K562 (cell line): ENCODE measurements around the gene EPHB4. TPM values are rescaled to one million over a fixed set of nuclear protein-coding genes. Genes with fewer than 3 reads are reported as not detected.

ENCODE experiments used
- ATAC-seq: fragments of 200-7000 bp; cut with Tn5 transposase; 3 replicates; pipeline ENCODE4 v1.9.1; 2020; ENCODE audit warnings: moderate library complexity
- BruUV-seq: library from RNA; stranded (reverse); fragments of 400-500 nt; replicated peaks from 2 replicates; lab custom pipeline; 2021; lab: Mats Ljungman, UMichigan
- CTCF ChIA-PET: fragments of 300-600 bp; formaldehyde crosslinking; extraction: SDS; loops from one replicate; lab custom pipeline; 2021; ENCODE audit warnings: low intra/inter-chr PET ratio; lab: Yijun Ruan, JAX
- POLR2A ChIA-PET: fragments of 300-600, 350-650 bp; sonication (Branson Sonifier 250); formaldehyde crosslinking; extraction: SDS; loops from one replicate; lab custom pipeline; 2021; ENCODE audit warnings: antibody characterized with exemption, inconsistent platforms; lab: Yijun Ruan, JAX
- DNase-seq, 4 experiments: peaks; one replicate each; pipeline versions ENCODE4 v3.0.0 to v3.0.0-alpha.2; 2011 to 2018; ENCODE audit warnings: low spot score in 3 of 4, mixed read lengths in 3 of 4; ENCODE audit errors: extremely low read depth in 1 of 4
- FAIRE-seq: peaks from 2 replicates; lab custom pipeline; 2011; peaks lifted over from hg19 to GRCh38; lab: Jason Lieb, UNC
- H2AFZ ChIP-seq: 2 replicates; pipeline ENCODE4 v1.6.0; 2011; ENCODE audit warnings: low read depth, low read length, control low read depth, inconsistent platforms
- H3K27ac ChIP-seq: fragments of 200-600 bp; 3 replicates; pipeline ENCODE4 v1.8.0; 2011; ENCODE audit warnings: low read depth, mild to moderate bottlenecking, control low read depth, inconsistent platforms, low read length, moderate library complexity, mixed read lengths; ENCODE audit errors: extremely low read depth
- H3K27me3 ChIP-seq, 2 experiments: fragments of 300-600 bp in 1 of 2; 2 replicates in 1 of 2; 3 replicates in 1 of 2; pipeline versions ENCODE4 v1.6.0 to v1.8.0; 2011; ENCODE audit warnings: inconsistent platforms in 2 of 2, low read length in 2 of 2, mild to moderate bottlenecking in 1 of 2, mixed read lengths in 1 of 2, moderate library complexity in 1 of 2; ENCODE audit not compliant: control insufficient read depth in 2 of 2, insufficient read depth in 2 of 2
- H3K36me3 ChIP-seq: fragments of 300-600 bp; 3 replicates; pipeline ENCODE4 v1.8.0; 2011; ENCODE audit warnings: mild to moderate bottlenecking, low read length, inconsistent platforms; ENCODE audit not compliant: control insufficient read depth, insufficient read depth
- H3K4me1 ChIP-seq, 2 experiments: fragments of 200-600 bp in 1 of 2; replicated peaks in 1 of 2; 2 replicates in 1 of 2; 3 replicates in 1 of 2; pipeline versions ENCODE4 v1.5.1 to v1.8.0; 2011; ENCODE audit warnings: inconsistent platforms in 2 of 2, low read length in 2 of 2, mild to moderate bottlenecking in 1 of 2, mixed read lengths in 1 of 2, moderate library complexity in 1 of 2; ENCODE audit not compliant: control insufficient read depth in 2 of 2, insufficient read depth in 2 of 2
- H3K4me2 ChIP-seq: 2 replicates; pipeline ENCODE4 v1.6.1; 2011; ENCODE audit warnings: low read length, control low read depth, inconsistent platforms, mixed read lengths; ENCODE audit not compliant: insufficient read depth
- H3K4me3 ChIP-seq: fragments of 200-600 bp; sonication (generic), shearing (Covaris generic); 2 replicates; pipeline ENCODE4 v1.5.1; 2016; ENCODE audit warnings: control low read depth, inconsistent platforms
- H3K79me2 ChIP-seq: fragments of 200-600 bp; 3 replicates; pipeline ENCODE4 v1.8.0; 2011; ENCODE audit warnings: low read length, inconsistent platforms; ENCODE audit not compliant: control insufficient read depth, insufficient read depth
- H3K9ac ChIP-seq, 2 experiments: 2 replicates each; pipeline versions ENCODE4 v1.6.0 to v1.6.1; 2011; ENCODE audit warnings: low read depth in 2 of 2, low read length in 2 of 2, control low read depth in 1 of 2, inconsistent platforms in 1 of 2, mild to moderate bottlenecking in 1 of 2, mixed read lengths in 1 of 2; ENCODE audit not compliant: insufficient read depth in 1 of 2
- H3K9me1 ChIP-seq: one replicate; pipeline ENCODE4 v1.6.0; 2011; ENCODE audit warnings: inconsistent platforms, mild to moderate bottlenecking, low read length, moderate library complexity; ENCODE audit not compliant: control insufficient read depth, insufficient read depth
- H3K9me3 ChIP-seq: replicated peaks from 2 replicates; pipeline ENCODE4 v1.5.1; 2011; ENCODE audit warnings: low read depth, low read length, inconsistent platforms; ENCODE audit not compliant: control insufficient read depth, insufficient read depth
- H4K20me1 ChIP-seq: replicated peaks from 2 replicates; pipeline ENCODE4 v1.6.1; 2011; ENCODE audit warnings: low read length, inconsistent platforms, mixed read lengths; ENCODE audit not compliant: control insufficient read depth, insufficient read depth
- ESRRB ChIP-seq: fragments of 250-450 bp; sonication (Bioruptor Pico); IDR thresholded peaks from 2 replicates; pipeline ENCODE4 v1.5.0; 2020; ENCODE audit warnings: mild to moderate bottlenecking, moderate library complexity, borderline replicate concordance
- FOXP1 ChIP-seq: sonication (generic); formaldehyde crosslinking; IDR thresholded peaks from 2 replicates; pipeline ENCODE4 v1.8.0; 2022; ENCODE audit warnings: mild to moderate bottlenecking, missing genetic modification reagents
- HMBOX1 ChIP-seq: sonication (generic); IDR thresholded peaks from 2 replicates; pipeline ENCODE4 v1.6.1; 2016
- L3MBTL2 ChIP-seq: fragments of 450-650 bp; IDR thresholded peaks from 2 replicates; pipeline ENCODE4 v1.6.1; 2016; ENCODE audit warnings: mild to moderate bottlenecking, moderate library complexity
- LARP7 ChIP-seq: fragments of 450-650 bp; IDR thresholded peaks from 2 replicates; pipeline ENCODE4 v1.6.1; 2016
- LEF1 ChIP-seq: fragments of 450-650 bp; IDR thresholded peaks from 2 replicates; pipeline ENCODE4 v1.6.1; 2016; ENCODE audit warnings: mild to moderate bottlenecking
- MTA3 ChIP-seq: fragments of 450-650 bp; formaldehyde crosslinking; IDR thresholded peaks from 2 replicates; pipeline ENCODE4 v1.6.1; 2017; ENCODE audit warnings: mild to moderate bottlenecking, borderline replicate concordance
- MTF1 ChIP-seq: fragments of 250-450 bp; sonication (Bioruptor Pico); IDR thresholded peaks from 2 replicates; pipeline ENCODE4 v1.9.0; 2021; ENCODE audit warnings: moderate library complexity, mild to moderate bottlenecking, inconsistent platforms, borderline replicate concordance
- NCOA4 ChIP-seq: fragments of 450-650 bp; IDR thresholded peaks from 2 replicates; pipeline ENCODE4 v1.6.1; 2018; ENCODE audit warnings: mild to moderate bottlenecking; ENCODE audit not compliant: partially characterized antibody
- RBM34 ChIP-seq: fragments of 200-400 bp; formaldehyde crosslinking; IDR thresholded peaks from 2 replicates; pipeline ENCODE4 v1.6.1; 2018; ENCODE audit warnings: low read length, borderline replicate concordance; ENCODE audit not compliant: insufficient read depth
- REST ChIP-seq, 2 experiments: fragments of 450-650 bp; formaldehyde crosslinking in 1 of 2; IDR thresholded peaks; 2 replicates each; pipeline versions ENCODE4 v1.4.0 to v1.6.1; 2014 to 2020; ENCODE audit warnings: mild to moderate bottlenecking in 2 of 2, borderline replicate concordance in 1 of 2, low read depth in 1 of 2
- TCF7L2 ChIP-seq: fragments of 150-350 bp; IDR thresholded peaks from 2 replicates; pipeline ENCODE4 v1.6.1; 2016; ENCODE audit warnings: low read depth, mild to moderate bottlenecking, low read length, moderate library complexity
- WGBS: fragments of 100-300 bp; shearing (Covaris generic); methylation state at CpG from one replicate; pipeline ENCODE4 v1.1.6; 2016; ENCODE audit warnings: low coverage, mixed read lengths; ENCODE audit not compliant: insufficient coverage; ENCODE audit errors: missing lambda C conversion rate; 5-methylcytosine and 5-hydroxymethylcytosine counted together
- in situ Hi-C: fragments of 300-500 bp; cut with MboI; formaldehyde crosslinking; loops from 4 replicates; pipeline ENCODE4 v1.15.0; 2018; ENCODE audit warnings: inconsistent platforms, mixed read lengths
- intact Hi-C: fragments of 100-400 bp; cut with micrococcal nuclease; formaldehyde crosslinking; loops from 2 replicates; pipeline ENCODE4 v1.14.2; 2022
- polyA plus RNA-seq, 8 experiments: library from polyadenylated mRNA; depleted of rRNA in 4 of 8; stranded (reverse) in 5 of 8; unstranded in 3 of 8; fragments of >200 nt; fragmentation: Nextera tagmentation in 2 of 8; fragmentation: Illumina TruSeq in 1 of 8; extraction: Ambion mirVana in 2 of 8; extraction: Trizol in 1 of 8; gene quantifications; 2 replicates each; pipeline versions ENCODE4 v1.2.1 to v1.2.3, GENCODE V29; 2011 to 2014; ENCODE audit warnings: inconsistent platforms in 1 of 8, missing spikeins in 1 of 8
- total RNA-seq, 7 experiments: library from RNA; depleted of rRNA in 6 of 7; stranded (reverse); fragments of >200 nt in 6 of 7; fragmentation: Illumina TruSeq in 2 of 7; extraction: Trizol in 2 of 7; gene quantifications; 2 replicates each; pipeline versions ENCODE4 v1.2.1 to v1.2.3, GENCODE V29; 2011 to 2021; ENCODE audit warnings: low replicate concordance in 1 of 7

The EPHB4 gene
- total and polyA plus RNA-seq, 9 of the 15 experiments (the other 6 are each of a cell fraction or from before 2014, with no cell fraction given), result 1.2 to 82.1 (median 37.9) TPM

DNA sequence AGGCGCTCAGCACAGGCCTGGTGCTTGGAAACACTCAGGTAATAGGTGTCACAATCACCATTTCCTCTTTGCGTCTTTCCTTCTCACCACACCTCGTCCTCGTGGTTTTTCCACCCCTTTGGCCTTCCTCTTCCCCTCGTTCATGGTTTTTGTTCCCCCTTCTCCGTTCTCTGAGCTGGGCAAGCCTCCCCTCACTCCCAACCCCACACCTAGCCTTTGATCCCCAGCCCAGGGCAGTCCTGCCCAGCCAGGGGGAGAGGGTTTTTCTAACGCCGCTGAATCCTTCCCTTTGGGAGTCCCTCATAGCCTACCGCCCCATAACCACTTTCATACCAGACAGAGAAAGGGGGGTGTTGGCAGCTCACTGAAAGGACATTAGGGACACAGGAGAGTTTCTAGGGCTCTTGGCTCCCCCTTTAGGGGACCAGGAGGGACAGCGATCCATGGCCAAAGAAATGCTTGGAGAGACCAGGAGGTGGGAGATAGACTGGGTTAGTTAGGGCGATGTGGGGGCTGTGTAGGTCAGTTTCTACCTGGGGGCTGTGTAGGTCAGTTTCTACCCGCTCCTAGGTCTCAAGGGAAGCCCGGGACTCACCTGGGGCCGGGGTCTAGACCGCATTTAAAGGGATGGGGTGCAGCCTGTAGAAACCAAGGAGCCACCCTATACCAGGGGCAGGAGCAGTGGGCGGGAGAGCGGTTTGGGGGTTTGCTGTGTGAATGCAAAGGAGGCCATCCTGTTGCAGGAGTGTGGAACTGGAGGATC is 1.4 kb downstream of the EPHB4 start:
- WGBS, result 0% methylated on average over 16 of the region's 17 CpGs
- H3K27ac ChIP-seq, result peak overlapping the region; percentile 60
- H3K4me2 ChIP-seq, result peak overlapping the region; percentile 98
- in situ Hi-C loops, result no loop called here
- no peaks in the 10 kb centered on the region for H3K9me3 ChIP-seq
- peaks cover 37% of the 10 kb centered on the region; the same call in 2 of the 3 replicates for H3K36me3 ChIP-seq
- peaks cover 17 to 64% of the 10 kb centered on the region in 2 experiments; a peak in 4 of 5 replicates for H3K4me1 ChIP-seq
- H2AFZ ChIP-seq, result peak overlapping the region; percentile 67
- H4K20me1 ChIP-seq, result peaks cover 9% of the 10 kb centered on the region; the same call in 1 of the 2 replicates
- ATAC-seq (peak; percentile 57), DNase-seq (peak; percentile 43 to 86 (median 66)), FAIRE-seq (peak; percentile 82)
- no TSS peak for BruUV-seq
- ChIA-PET POLR2A (interaction anchor here (0.6 to 1.6 kb wide), 8 partner anchors 10 to 241 kb away, joined by 3 to 9 read pairs (median 4); no protein-coding TSS in a partner anchor), CTCF (interaction anchor here (0.8 to 1.4 kb wide), 2 partner anchors 27 to 121 kb away, joined by 4 to 5 read pairs; no protein-coding TSS in a partner anchor)
- peak overlapping the region; percentile 61 to 88 for H3K9ac ChIP-seq
- peak overlapping the region; percentile 71 for H3K4me3 ChIP-seq
- intact Hi-C loops, result loop anchor here (1.0 kb wide), 1 partner anchor 24 kb away; no protein-coding TSS in a partner anchor
- H3K79me2 ChIP-seq, result peaks cover 55% of the 10 kb centered on the region
- no peaks in the 10 kb centered on the region for H3K27me3 ChIP-seq
- H3K9me1 ChIP-seq, result peaks cover 4% of the 10 kb centered on the region
- peak; percentile 15; the same call in 1 of the 2 replicates for TF ChIP-seq LARP7
- TF ChIP-seq ESRRB (CRISPR knock-in tag), result no peak
- peak; percentile 24; the same call in 1 of the 2 replicates for TF ChIP-seq L3MBTL2
- TF ChIP-seq MTF1 (CRISPR knock-in tag), result 0 out of 2 replicates have a peak, but pooled peaks have one; percentile 52
- peak; percentile 56; the same call in 1 of the 2 replicates for TF ChIP-seq REST (IDR thresholded peaks at IDR 0.05; ENCODE audit: borderline replicate concordance)
- no peak for TF ChIP-seq REST (CRISPR knock-in tag; IDR thresholded peaks at IDR 0.05; ENCODE audit: low read depth)
- no peak for TF ChIP-seq MTA3
- TF ChIP-seq RBM34, result no peak
- 0 out of 2 replicates have a peak, but pooled peaks have one; percentile 1 for TF ChIP-seq LEF1
- TF ChIP-seq NCOA4, result no peak
- no peak for TF ChIP-seq TCF7L2
- TF ChIP-seq FOXP1 (CRISPR knock-in tag), result no peak
- TF ChIP-seq HMBOX1, result peak; percentile 31; the same call in 1 of the 2 replicates
